Stimulated activated naive CD4-positive, alpha-beta T cell treated with Interleukin-2 at 50 U/mL for 16 hours (primary cell): ENCODE measurements around the gene FAM107B.

Experiments
- DNase-seq: peaks from one replicate; lab custom pipeline; 2025; lab: John Stamatoyannopoulos, UW

Gene FAM107B

GRCh38 chr10:14625192-14625631, 149.5 kb downstream of the FAM107B start:
- DNase-seq = no peak

- no peak for DNase-seq
These were observed 150.1 kb downstream of the FAM107B start for GRCh38 chr10:14624600-14624999.

GRCh38 chr10:14623931-14624330, 150.8 kb downstream of the FAM107B start:
- no peak for DNase-seq

- DNase-seq = no peak
These were observed 153.7 kb downstream of the FAM107B start for GRCh38 chr10:14621037-14621436.

- no peak for DNase-seq
These were observed 156.0 kb downstream of the FAM107B start for GRCh38 chr10:14618674-14619073.

- no peak for DNase-seq
These were observed 156.8 kb downstream of the FAM107B start for GRCh38 chr10:14617852-14618251.

GRCh38 chr10:14616955-14617730, 157.6 kb downstream of the FAM107B start:
- DNase-seq = no peak

GRCh38 chr10:14616465-14616864, 158.2 kb downstream of the FAM107B start:
- no peak for DNase-seq

GRCh38 chr10:14613588-14613920, 161.1 kb downstream of the FAM107B start:
- no peak for DNase-seq

- no peak for DNase-seq
These were observed 161.7 kb downstream of the FAM107B start for GRCh38 chr10:14612873-14613587.

GRCh38 chr10:14611968-14612693, 162.6 kb downstream of the FAM107B start:
- no peak for DNase-seq

- DNase-seq = no peak
These were observed 165.5 kb downstream of the FAM107B start for GRCh38 chr10:14609178-14609577.

- no peak for DNase-seq
These were observed 166.2 kb downstream of the FAM107B start for GRCh38 chr10:14608381-14609001.

GRCh38 chr10:14606633-14607032, 168.1 kb downstream of the FAM107B start:
- no peak for DNase-seq

- peak; percentile 40 for DNase-seq
These were observed 169.3 kb downstream of the FAM107B start for GRCh38 chr10:14605231-14605925.

- DNase-seq = peak; percentile 68
These were observed 170.2 kb downstream of the FAM107B start for GRCh38 chr10:14604181-14605142.

- peak; percentile 29 for DNase-seq
These were observed 171.1 kb downstream of the FAM107B start for GRCh38 chr10:14603534-14604102.

GRCh38 chr10:14602807-14603533, 171.7 kb downstream of the FAM107B start:
- no peak for DNase-seq
